H1 (cell line): ENCODE data around the gene TMPRSS9. TPM values are rescaled to one million over a fixed set of nuclear protein-coding genes. Genes with fewer than 3 reads are reported as not detected.
A peak's percentile ranks its signal among the peaks of the same experiment; 100 is the strongest.

ENCODE experiments used
- ASH2L ChIP-seq: fragments of 200-600, 300-600 bp; sonication (generic); IDR thresholded peaks from one replicate; pipeline ENCODE4 v1.7.1; 2017; ENCODE audit warnings: low read length
- BACH1 ChIP-seq: IDR thresholded peaks from 2 replicates; pipeline ENCODE4 v1.6.1; 2012; ENCODE audit warnings: low read length, improper control_type of control experiment
- BCL11A ChIP-seq, 2 experiments: IDR thresholded peaks; one replicate each; pipeline ENCODE4 v1.6.1; 2011; ENCODE audit warnings: low read depth in 2 of 2, low read length in 2 of 2, mild to moderate bottlenecking in 2 of 2
- CBX5 ChIP-seq: fragments of 300-800, 300-1000 bp; sonication (generic); IDR thresholded peaks from 2 replicates; pipeline ENCODE4 v1.7.1; 2016; ENCODE audit warnings: antibody characterized with exemption, low read length, low read depth
- CREB1 ChIP-seq: IDR thresholded peaks from 2 replicates; pipeline ENCODE4 v1.6.1; 2012; ENCODE audit warnings: inconsistent platforms
- EGR1 ChIP-seq: IDR thresholded peaks from 2 replicates; pipeline ENCODE4 v1.6.1; 2011; ENCODE audit warnings: low read depth, low read length, borderline replicate concordance
- FOSL1 ChIP-seq: IDR thresholded peaks from 2 replicates; pipeline ENCODE4 v1.6.1; 2011; ENCODE audit warnings: mild to moderate bottlenecking, low read depth, low read length, moderate library complexity; ENCODE audit not compliant: insufficient read depth
- HDAC2 ChIP-seq, 2 experiments: fragments of 300-600 bp in 1 of 2; sonication (generic) in 1 of 2; IDR thresholded peaks; 2 replicates each; pipeline ENCODE4 v1.6.1; 2011 to 2012; ENCODE audit warnings: low read depth in 2 of 2, low read length in 2 of 2, mild to moderate bottlenecking in 2 of 2, moderate library complexity in 2 of 2, borderline replicate concordance in 1 of 2, inconsistent platforms in 1 of 2
- JUN ChIP-seq: IDR thresholded peaks from 2 replicates; pipeline ENCODE4 v1.6.1; 2011; ENCODE audit warnings: low read depth, mild to moderate bottlenecking, improper control_type of control experiment, low read length
- POU5F1 ChIP-seq: IDR thresholded peaks from 2 replicates; pipeline ENCODE4 v1.6.1; 2011; ENCODE audit warnings: low read depth, mild to moderate bottlenecking, low read length, moderate library complexity
- RFX5 ChIP-seq: IDR thresholded peaks from 2 replicates; pipeline ENCODE4 v1.6.1; 2011; ENCODE audit warnings: low read depth, low read length, improper control_type of control experiment, borderline replicate concordance
- RXRA ChIP-seq: IDR thresholded peaks from 2 replicates; pipeline ENCODE4 v1.6.1; 2011; ENCODE audit warnings: low read depth, mild to moderate bottlenecking, low read length, moderate library complexity; ENCODE audit not compliant: insufficient read depth
- SIN3A ChIP-seq, 2 experiments: IDR thresholded peaks in 1 of 2; conservative IDR thresholded peaks in 1 of 2; 2 replicates each; pipeline ENCODE4 v1.6.1; 2011 to 2012; ENCODE audit warnings: low read length in 2 of 2, improper control_type of control experiment in 1 of 2, low read depth in 1 of 2, mild to moderate bottlenecking in 1 of 2
- SRF ChIP-seq: IDR thresholded peaks from 2 replicates; pipeline ENCODE4 v1.6.1; 2011; ENCODE audit warnings: mild to moderate bottlenecking, low read depth, low read length, moderate library complexity
- SUZ12 ChIP-seq: fragments of 200-600 bp; sonication (generic); IDR thresholded peaks from 2 replicates; pipeline ENCODE4 v1.6.1; 2012; ENCODE audit warnings: mild to moderate bottlenecking, inconsistent platforms, low read length, moderate library complexity, mixed read lengths
- TAF1 ChIP-seq: IDR thresholded peaks from 2 replicates; pipeline ENCODE4 v1.6.1; 2011; ENCODE audit warnings: mild to moderate bottlenecking, low read depth, low read length
- TAF7 ChIP-seq: optimal IDR thresholded peaks from 2 replicates; pipeline ENCODE3; 2011; ENCODE audit warnings: low read depth, mild to moderate bottlenecking, inconsistent platforms, low read length, moderate library complexity, borderline replicate concordance
- TBP ChIP-seq: IDR thresholded peaks from 2 replicates; pipeline ENCODE4 v1.6.1; 2011; ENCODE audit warnings: low read depth, low read length, improper control_type of control experiment
- TEAD4 ChIP-seq: IDR thresholded peaks from 2 replicates; pipeline ENCODE4 v1.6.1; 2012; ENCODE audit warnings: low read depth, low read length, inconsistent platforms, mixed read lengths
- YY1 ChIP-seq: IDR thresholded peaks from 2 replicates; pipeline ENCODE4 v1.6.1; 2011; ENCODE audit warnings: low read depth, mild to moderate bottlenecking, low read length
- ZNF274 ChIP-seq: IDR thresholded peaks from 2 replicates; pipeline ENCODE4 v1.7.0; 2012; ENCODE audit warnings: low read length, borderline replicate concordance; ENCODE audit errors: extremely low read depth
- polyA plus RNA-seq, 7 experiments: library from polyadenylated mRNA; depleted of rRNA in 3 of 7; stranded (reverse) in 5 of 7; unstranded in 2 of 7; fragments of >200 nt in 5 of 7; fragments of 200-250 nt in 2 of 7; gene quantifications; 1 replicate in 5 of 7; 2 replicates in 1 of 7; 4 replicates in 1 of 7; pipeline versions ENCODE4 v1.2.1 to v1.2.3, GENCODE V29; 2011 to 2013; ENCODE audit warnings: missing spikeins in 2 of 7, mixed read lengths in 2 of 7
- total RNA-seq: library from RNA; stranded (reverse); fragmentation: NEBNext Ultra II Directional; extraction: Animal tissue kit (Norgen Biotek cat#: 25700); gene quantifications from 2 replicates; pipeline ENCODE4 v1.2.1, GENCODE V29; 2021
- TF ChIP-seq, protein P1 (sequence below): IDR thresholded peaks from 2 replicates; pipeline ENCODE4 v1.6.1; 2011; ENCODE audit warnings: low read length, improper control_type of control experiment
- TF ChIP-seq, protein P2 (sequence below): IDR thresholded peaks from 2 replicates; pipeline ENCODE4 v1.6.1; 2011; ENCODE audit warnings: low read depth, mild to moderate bottlenecking, low read length; ENCODE audit not compliant: insufficient read depth

TMPRSS9 gene
- total and polyA plus RNA-seq, 2 of the 8 experiments (the other 6 are each of a cell fraction or from before 2014, with no cell fraction given): 0.15 to 0.19 TPM

DNA sequence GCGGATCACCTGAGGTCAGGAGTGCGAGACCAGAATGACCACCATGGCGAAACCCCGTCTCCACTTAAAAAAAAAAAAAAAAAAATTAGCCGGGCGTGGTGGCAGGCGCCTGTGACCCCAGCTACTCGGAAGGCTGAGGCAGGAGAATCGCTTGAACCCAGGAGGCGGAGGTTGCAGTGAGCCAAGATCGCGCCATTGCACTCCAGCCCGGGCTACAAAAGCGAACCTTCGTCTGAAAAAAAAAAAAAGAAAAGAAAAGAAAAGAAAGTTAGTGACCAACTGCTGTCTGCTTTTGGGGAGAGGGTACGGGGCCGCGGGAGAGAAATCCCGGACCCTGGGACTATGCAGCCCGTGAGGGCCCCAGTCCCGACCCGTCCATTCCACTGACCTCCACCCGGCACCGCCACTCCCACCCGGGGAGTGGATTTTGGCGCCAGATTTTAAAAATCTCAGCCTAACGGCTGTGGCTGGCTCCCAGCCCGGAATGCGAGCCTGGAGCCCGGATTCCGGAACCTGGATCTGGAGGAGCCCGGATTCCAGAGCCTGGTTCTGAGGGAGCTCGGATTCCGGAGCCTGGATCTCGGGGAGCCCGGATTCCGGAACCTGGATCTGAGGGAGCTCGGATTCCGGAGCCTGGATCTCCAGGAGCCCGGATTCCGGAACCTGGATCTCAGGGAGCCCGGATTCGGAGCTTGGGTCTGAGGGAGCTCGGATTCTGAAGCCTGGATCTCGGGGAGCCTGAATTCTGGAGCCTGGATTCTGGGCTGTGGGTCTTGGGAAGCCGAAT is 102.8 kb downstream of the TMPRSS9 start (continued):
- TF ChIP-seq, protein P1, sequence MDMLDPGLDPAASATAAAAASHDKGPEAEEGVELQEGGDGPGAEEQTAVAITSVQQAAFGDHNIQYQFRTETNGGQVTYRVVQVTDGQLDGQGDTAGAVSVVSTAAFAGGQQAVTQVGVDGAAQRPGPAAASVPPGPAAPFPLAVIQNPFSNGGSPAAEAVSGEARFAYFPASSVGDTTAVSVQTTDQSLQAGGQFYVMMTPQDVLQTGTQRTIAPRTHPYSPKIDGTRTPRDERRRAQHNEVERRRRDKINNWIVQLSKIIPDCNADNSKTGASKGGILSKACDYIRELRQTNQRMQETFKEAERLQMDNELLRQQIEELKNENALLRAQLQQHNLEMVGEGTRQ: no peak
- peak; percentile 88 for TF ChIP-seq BACH1
- peak; percentile 100 for TF ChIP-seq TEAD4
- peak; percentile 83 for TF ChIP-seq RFX5
- peak; percentile 55; the same call in 1 of the 2 replicates for TF ChIP-seq SRF
- peak; percentile 80 for TF ChIP-seq TAF1
- TF ChIP-seq ZNF274: no peak
- peak; percentile 4 to 19 for TF ChIP-seq BCL11A (IDR thresholded peaks at IDR 0.05; ENCODE audit: low read depth in 2 of 2, low read length in 2 of 2)
- TF ChIP-seq RXRA: peak; percentile 83; the same call in 1 of the 2 replicates
- TF ChIP-seq FOSL1: no peak
- no peak for TF ChIP-seq ASH2L
- TF ChIP-seq SIN3A (conservative IDR thresholded peaks at IDR 0.05 in 1 of 2, IDR thresholded peaks at IDR 0.05 in 1 of 2; ENCODE audit: low read depth in 1 of 2, low read length in 2 of 2): peak; percentile 69 to 95; a peak in 3 of 4 replicates
- no peak for TF ChIP-seq SUZ12
- TF ChIP-seq CREB1: peak; percentile 59
- TF ChIP-seq TAF7: peak; percentile 78
- TF ChIP-seq JUN: peak; percentile 74; the same call in 1 of the 2 replicates
- TF ChIP-seq POU5F1: peak; percentile 81
- TF ChIP-seq, protein P2, sequence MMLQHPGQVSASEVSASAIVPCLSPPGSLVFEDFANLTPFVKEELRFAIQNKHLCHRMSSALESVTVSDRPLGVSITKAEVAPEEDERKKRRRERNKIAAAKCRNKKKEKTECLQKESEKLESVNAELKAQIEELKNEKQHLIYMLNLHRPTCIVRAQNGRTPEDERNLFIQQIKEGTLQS: no peak
- peak; percentile 91 for TF ChIP-seq YY1
- TF ChIP-seq CBX5: no peak
- TF ChIP-seq EGR1: peak; percentile 92
- TF ChIP-seq TBP: peak; percentile 48; the same call in 1 of the 2 replicates
- peak in 1 of 2 experiments; percentile 70; a peak in 2 of 4 replicates for TF ChIP-seq HDAC2 (IDR thresholded peaks at IDR 0.05; ENCODE audit: borderline replicate concordance in 1 of 2, low read depth in 2 of 2, low read length in 2 of 2)
